ENCODE data around the gene FAIM2. TPM values are rescaled to one million over a fixed set of nuclear protein-coding genes. Genes with fewer than 3 reads are reported as not detected.

FAIM2 gene
- total RNA-seq, 2 donors from 2014 or later = 4.6 to 9.8 TPM

GRCh38 chr12:49846032-49846431 is 57.7 kb downstream of the FAIM2 start:
- no peak for DNase-seq (ENCODE audit: low spot score)
- Histone ChIP-seq H3K4me3 (no peak overlapping the region), H3K36me3 (no peaks in the 10 kb centered on the region), H3K27ac (no peak overlapping the region), H3K9me3 (no peaks in the 10 kb centered on the region), H3K4me1 (peaks cover 0 to 15% of the 10 kb centered on the region in 2 donors), H3K27me3 (no peaks in the 10 kb centered on the region)
- TF ChIP-seq, protein P1, sequence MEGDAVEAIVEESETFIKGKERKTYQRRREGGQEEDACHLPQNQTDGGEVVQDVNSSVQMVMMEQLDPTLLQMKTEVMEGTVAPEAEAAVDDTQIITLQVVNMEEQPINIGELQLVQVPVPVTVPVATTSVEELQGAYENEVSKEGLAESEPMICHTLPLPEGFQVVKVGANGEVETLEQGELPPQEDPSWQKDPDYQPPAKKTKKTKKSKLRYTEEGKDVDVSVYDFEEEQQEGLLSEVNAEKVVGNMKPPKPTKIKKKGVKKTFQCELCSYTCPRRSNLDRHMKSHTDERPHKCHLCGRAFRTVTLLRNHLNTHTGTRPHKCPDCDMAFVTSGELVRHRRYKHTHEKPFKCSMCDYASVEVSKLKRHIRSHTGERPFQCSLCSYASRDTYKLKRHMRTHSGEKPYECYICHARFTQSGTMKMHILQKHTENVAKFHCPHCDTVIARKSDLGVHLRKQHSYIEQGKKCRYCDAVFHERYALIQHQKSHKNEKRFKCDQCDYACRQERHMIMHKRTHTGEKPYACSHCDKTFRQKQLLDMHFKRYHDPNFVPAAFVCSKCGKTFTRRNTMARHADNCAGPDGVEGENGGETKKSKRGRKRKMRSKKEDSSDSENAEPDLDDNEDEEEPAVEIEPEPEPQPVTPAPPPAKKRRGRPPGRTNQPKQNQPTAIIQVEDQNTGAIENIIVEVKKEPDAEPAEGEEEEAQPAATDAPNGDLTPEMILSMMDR (IDR thresholded peaks at IDR 0.05) = no peak

- no peak for DNase-seq (ENCODE audit: low spot score)
- Histone ChIP-seq H3K4me3 (no peak overlapping the region), H3K27me3 (no peaks in the 10 kb centered on the region), H3K9me3 (no peaks in the 10 kb centered on the region), H3K27ac (no peak overlapping the region), H3K36me3 (no peaks in the 10 kb centered on the region), H3K4me1 (peaks cover 0 to 15% of the 10 kb centered on the region in 2 donors)
- TF ChIP-seq, protein P1 (IDR thresholded peaks at IDR 0.05) = no peak
These were observed 59.7 kb downstream of the FAIM2 start for GRCh38 chr12:49843876-49844437.

- Histone ChIP-seq H3K36me3 (no peaks in the 10 kb centered on the region), H3K27me3 (no peaks in the 10 kb centered on the region), H3K4me1 (peaks cover 0 to 15% of the 10 kb centered on the region in 2 donors), H3K27ac (peak overlapping the region; percentile 88 to 91), H3K9me3 (no peaks in the 10 kb centered on the region), H3K4me3 (peak overlapping the region; percentile 74 to 81)
- DNase-seq (ENCODE audit: low spot score) = no peak
- TF ChIP-seq, protein P1 (IDR thresholded peaks at IDR 0.05) = no peak
These were observed 60.3 kb downstream of the FAIM2 start for GRCh38 chr12:49843411-49843810.

DNA sequence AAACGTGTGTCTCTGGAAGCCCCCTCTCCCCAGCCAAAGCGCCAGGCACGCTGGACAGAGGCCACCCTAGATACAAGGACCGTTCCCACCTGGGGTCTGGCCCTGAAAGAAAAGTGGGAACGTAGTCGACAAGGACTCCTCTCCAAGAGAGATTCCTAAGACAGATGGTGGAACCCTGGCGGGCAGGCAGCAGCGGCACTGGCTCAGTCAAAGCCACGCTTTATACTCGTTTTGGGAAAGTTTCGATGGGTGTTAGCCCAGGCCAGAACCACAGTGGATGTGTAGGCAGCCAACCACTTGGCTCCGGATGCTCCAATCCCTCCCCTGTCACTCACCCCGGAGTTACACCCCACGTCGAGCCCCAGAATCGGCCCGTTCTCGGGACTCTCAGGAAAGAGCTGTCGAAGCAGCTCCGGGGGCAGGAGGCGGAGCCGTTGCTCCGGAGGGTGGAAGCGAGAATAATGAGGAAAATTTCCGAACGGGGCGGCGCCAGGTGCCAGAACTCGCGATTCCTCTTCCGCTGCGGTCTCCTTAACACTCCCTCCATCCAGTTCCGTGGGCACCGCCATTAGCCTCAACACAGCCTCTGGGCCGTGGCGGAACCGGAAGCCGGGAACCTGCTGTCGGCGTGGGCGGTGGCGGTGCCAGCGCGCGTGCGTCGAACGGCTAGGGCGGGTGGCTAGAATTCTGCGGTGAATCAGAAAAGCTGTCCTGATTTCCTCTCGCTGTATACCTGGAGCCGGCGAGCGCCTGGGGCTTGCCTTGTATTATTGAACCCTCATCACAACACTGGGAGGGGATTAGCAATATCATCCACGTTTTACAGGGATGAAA is 61.0 kb downstream of the FAIM2 start, which contains the start of gene BCDIN3D:
BCDIN3D (minus strand) TSS at position 588 of the 834 bp plus-strand sequence; CDS start at position 569, 19 bp downstream.
- no peaks in the 10 kb centered on the region for H3K36me3 ChIP-seq
- TF ChIP-seq, protein P1 (IDR thresholded peaks at IDR 0.05) = no peak
- peaks cover 0 to 15% of the 10 kb centered on the region in 2 donors for H3K4me1 ChIP-seq
- H3K4me3 ChIP-seq = peak within 1 kb of the TSS; percentile 74 to 81
- no peaks in the 10 kb centered on the region for H3K27me3 ChIP-seq
- H3K9me3 ChIP-seq = no peaks in the 10 kb centered on the region
- DNase-seq (ENCODE audit: low spot score) = peak; percentile 92
- peak within 1 kb of the TSS; percentile 88 to 91 for H3K27ac ChIP-seq

GRCh38 chr12:49838973-49839633 is 64.6 kb downstream of the FAIM2 start:
- Histone ChIP-seq H3K4me3 (no peak overlapping the region), H3K27ac (no peak overlapping the region), H3K27me3 (no peaks in the 10 kb centered on the region), H3K9me3 (no peaks in the 10 kb centered on the region), H3K4me1 (peaks cover 0 to 15% of the 10 kb centered on the region in 2 donors), H3K36me3 (no peaks in the 10 kb centered on the region)
- no peak for DNase-seq (ENCODE audit: low spot score)
- TF ChIP-seq, protein P1 (IDR thresholded peaks at IDR 0.05) = peak; percentile 39 to 76

All from right atrium auricular region (tissue), 2 donors.